ENCODE results near the gene PAX7.

The PAX7 gene

GRCh38 chr1:18666317-18666920 is 35.8 kb downstream of the PAX7 start:
- H3K4me1 ChIP-seq (ENCODE audit: control insufficient read depth in 1 of 2, insufficient read depth in 1 of 2, low read depth in 1 of 2, low read length in 1 of 2): no peaks in the 10 kb centered on the region
- H3K36me3 ChIP-seq: no peaks in the 10 kb centered on the region
- no peak overlapping the region for H3K4me3 ChIP-seq (ENCODE audit: low read depth in 1 of 2, low read length in 1 of 2)
- no peak overlapping the region for H3K27ac ChIP-seq
- peaks cover 73% of the 10 kb centered on the region for H3K27me3 ChIP-seq
- no peaks in the 10 kb centered on the region for H3K9me3 ChIP-seq
- TF ChIP-seq, protein P1, sequence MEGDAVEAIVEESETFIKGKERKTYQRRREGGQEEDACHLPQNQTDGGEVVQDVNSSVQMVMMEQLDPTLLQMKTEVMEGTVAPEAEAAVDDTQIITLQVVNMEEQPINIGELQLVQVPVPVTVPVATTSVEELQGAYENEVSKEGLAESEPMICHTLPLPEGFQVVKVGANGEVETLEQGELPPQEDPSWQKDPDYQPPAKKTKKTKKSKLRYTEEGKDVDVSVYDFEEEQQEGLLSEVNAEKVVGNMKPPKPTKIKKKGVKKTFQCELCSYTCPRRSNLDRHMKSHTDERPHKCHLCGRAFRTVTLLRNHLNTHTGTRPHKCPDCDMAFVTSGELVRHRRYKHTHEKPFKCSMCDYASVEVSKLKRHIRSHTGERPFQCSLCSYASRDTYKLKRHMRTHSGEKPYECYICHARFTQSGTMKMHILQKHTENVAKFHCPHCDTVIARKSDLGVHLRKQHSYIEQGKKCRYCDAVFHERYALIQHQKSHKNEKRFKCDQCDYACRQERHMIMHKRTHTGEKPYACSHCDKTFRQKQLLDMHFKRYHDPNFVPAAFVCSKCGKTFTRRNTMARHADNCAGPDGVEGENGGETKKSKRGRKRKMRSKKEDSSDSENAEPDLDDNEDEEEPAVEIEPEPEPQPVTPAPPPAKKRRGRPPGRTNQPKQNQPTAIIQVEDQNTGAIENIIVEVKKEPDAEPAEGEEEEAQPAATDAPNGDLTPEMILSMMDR (IDR thresholded peaks at IDR 0.05): no peak

GRCh38 chr1:18667333-18667732 is 36.7 kb downstream of the PAX7 start:
- TF ChIP-seq, protein P1 (IDR thresholded peaks at IDR 0.05): no peak
- H3K4me1 ChIP-seq (ENCODE audit: control insufficient read depth in 1 of 2, insufficient read depth in 1 of 2, low read depth in 1 of 2, low read length in 1 of 2): no peaks in the 10 kb centered on the region
- no peaks in the 10 kb centered on the region for H3K9me3 ChIP-seq
- H3K4me3 ChIP-seq (ENCODE audit: low read depth in 1 of 2, low read length in 1 of 2): no peak overlapping the region
- H3K36me3 ChIP-seq: no peaks in the 10 kb centered on the region
- H3K27me3 ChIP-seq: peaks cover 65% of the 10 kb centered on the region
- no peak overlapping the region for H3K27ac ChIP-seq

DNA sequence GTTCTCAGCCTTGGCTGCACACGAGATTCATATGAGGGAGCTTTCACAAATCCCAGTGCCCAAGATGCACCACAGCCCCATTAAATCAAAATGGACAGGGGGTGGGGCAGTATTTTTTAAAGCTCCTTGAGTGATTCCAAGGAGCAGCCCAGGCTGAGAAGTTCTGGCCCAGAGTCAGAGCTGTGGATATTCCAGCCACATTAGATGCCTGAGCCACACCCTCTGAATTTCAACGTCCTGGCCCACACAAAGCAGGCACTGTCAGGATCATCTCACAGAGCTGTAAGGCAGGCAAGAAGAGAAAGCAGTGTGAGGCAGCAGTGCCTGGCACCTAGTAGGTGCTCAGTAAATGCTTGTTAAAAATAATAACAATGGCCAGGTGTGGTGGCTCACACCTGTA is 37.4 kb downstream of the PAX7 start:
- Histone ChIP-seq H3K27ac (no peak overlapping the region), H3K9me3 (no peaks in the 10 kb centered on the region), H3K36me3 (no peaks in the 10 kb centered on the region), H3K4me3 (ENCODE audit: low read depth in 1 of 2, low read length in 1 of 2) (no peak overlapping the region), H3K4me1 (ENCODE audit: control insufficient read depth in 1 of 2, insufficient read depth in 1 of 2, low read depth in 1 of 2, low read length in 1 of 2) (no peaks in the 10 kb centered on the region), H3K27me3 (peaks cover 66% of the 10 kb centered on the region)
- TF ChIP-seq, protein P1 (IDR thresholded peaks at IDR 0.05): no peak

DNA sequence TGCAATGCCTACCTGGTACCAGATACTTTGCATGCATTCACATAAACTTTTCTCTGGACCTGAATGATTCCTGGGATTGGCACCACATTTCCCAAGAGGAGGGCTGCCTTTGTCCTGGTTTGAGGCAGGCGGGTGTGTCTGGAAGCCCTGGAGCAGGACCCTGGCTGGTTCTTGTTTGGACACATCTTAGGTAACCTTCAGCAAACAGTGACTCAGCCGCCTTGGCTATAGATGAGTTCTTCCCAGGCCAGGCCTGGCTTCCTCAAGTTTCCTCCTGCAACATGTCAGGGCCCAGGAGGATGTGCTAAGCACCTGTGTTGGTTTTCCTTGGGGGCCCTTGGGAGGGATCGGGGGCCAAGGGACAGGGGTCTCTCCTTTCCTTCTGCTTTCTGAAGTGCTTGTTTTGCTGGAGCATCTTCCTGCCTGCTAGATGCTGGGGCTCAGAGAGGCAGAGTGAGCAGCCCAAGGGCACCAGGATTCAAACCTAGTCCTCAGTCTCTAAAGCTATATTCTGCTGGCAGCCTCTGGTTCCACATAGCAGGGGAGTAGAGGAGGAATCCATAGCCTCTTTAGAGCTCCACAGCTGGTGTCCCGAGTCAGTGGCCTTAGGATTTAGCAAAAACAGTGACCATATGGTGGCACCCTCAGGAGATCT is 38.2 kb downstream of the PAX7 start:
- no peaks in the 10 kb centered on the region for H3K36me3 ChIP-seq
- TF ChIP-seq, protein P1 (IDR thresholded peaks at IDR 0.05): no peak
- no peak overlapping the region for H3K27ac ChIP-seq
- H3K9me3 ChIP-seq: no peaks in the 10 kb centered on the region
- H3K4me1 ChIP-seq (ENCODE audit: control insufficient read depth in 1 of 2, insufficient read depth in 1 of 2, low read depth in 1 of 2, low read length in 1 of 2): no peaks in the 10 kb centered on the region
- H3K27me3 ChIP-seq: peaks cover 64% of the 10 kb centered on the region
- no peak overlapping the region for H3K4me3 ChIP-seq (ENCODE audit: low read depth in 1 of 2, low read length in 1 of 2)

DNA sequence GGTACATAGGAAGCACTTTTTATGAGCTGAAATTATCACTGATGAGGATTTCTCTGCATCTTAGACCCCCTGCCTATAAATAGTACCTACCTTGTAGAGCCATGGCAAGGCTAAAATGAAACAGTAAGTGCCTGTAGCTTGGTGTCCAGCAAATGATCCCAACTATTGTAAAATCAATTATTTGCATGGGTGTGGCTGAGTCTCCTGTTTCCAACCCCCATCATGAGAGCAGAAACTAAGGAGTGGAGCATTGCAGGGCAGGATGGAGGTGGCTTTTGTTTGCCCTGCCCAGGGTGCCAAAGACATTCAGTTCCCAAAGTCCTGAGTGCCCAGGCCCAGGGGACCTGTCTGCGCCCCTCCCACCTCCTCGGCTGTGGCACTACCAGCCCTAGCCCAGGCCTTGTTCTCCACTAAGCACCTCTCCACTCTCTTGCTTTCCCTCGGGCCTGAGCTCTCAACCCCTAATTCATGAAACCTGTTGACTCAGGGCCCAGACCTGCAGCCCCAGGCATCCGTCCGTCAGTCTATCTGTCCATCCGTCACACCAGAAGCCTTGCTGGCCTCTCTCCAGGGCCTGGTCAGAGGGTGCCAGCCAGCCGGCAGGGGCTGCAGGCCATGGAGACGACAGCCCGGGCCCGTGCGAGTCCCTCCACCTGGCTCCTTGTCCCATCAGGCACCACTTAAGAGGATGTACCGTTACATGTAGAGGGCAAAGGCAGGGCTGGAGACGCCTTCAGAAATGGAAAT is 39.6 kb downstream of the PAX7 start:
- no peaks in the 10 kb centered on the region for H3K4me1 ChIP-seq (ENCODE audit: control insufficient read depth in 1 of 2, insufficient read depth in 1 of 2, low read depth in 1 of 2, low read length in 1 of 2)
- H3K36me3 ChIP-seq: no peaks in the 10 kb centered on the region
- peaks cover 66% of the 10 kb centered on the region for H3K27me3 ChIP-seq
- H3K4me3 ChIP-seq (ENCODE audit: low read depth in 1 of 2, low read length in 1 of 2): no peak overlapping the region
- TF ChIP-seq, protein P1 (IDR thresholded peaks at IDR 0.05): no peak
- H3K27ac ChIP-seq: no peak overlapping the region
- H3K9me3 ChIP-seq: no peaks in the 10 kb centered on the region
